BJ (cell line): Measurements from ENCODE around the gene LIN7C. TPM values are rescaled to one million over a fixed set of nuclear protein-coding genes. Genes with fewer than 3 reads are reported as not detected.

ENCODE experiments used
- CTCF ChIA-PET: fragments of 350-600 bp; formaldehyde crosslinking; extraction: SDS; loops from one replicate; lab custom pipeline; 2021; ENCODE audit warnings: antibody characterized with exemption, inconsistent platforms; lab: Yijun Ruan, JAX
- POLR2A ChIA-PET: fragments of 300-600 bp; sonication (Branson Sonifier 250); formaldehyde crosslinking; extraction: SDS; loops from one replicate; lab custom pipeline; 2021; ENCODE audit warnings: antibody characterized with exemption; lab: Charles Lee
- DNase-seq: peaks from one replicate; pipeline ENCODE4 v3.0.0-alpha.2; 2011; ENCODE audit warnings: low read depth
- H3K27me3 ChIP-seq: 2 replicates; pipeline ENCODE4 v1.6.0; 2011; ENCODE audit warnings: low read length; ENCODE audit not compliant: control insufficient read depth, insufficient read depth
- H3K36me3 ChIP-seq: 2 replicates; pipeline ENCODE4 v1.5.1; 2011; ENCODE audit warnings: low read length; ENCODE audit not compliant: control insufficient read depth, insufficient read depth
- H3K4me3 ChIP-seq: 2 replicates; pipeline ENCODE4 v1.5.1; 2011; ENCODE audit warnings: low read depth, mild to moderate bottlenecking, control low read depth, low read length
- CTCF ChIP-seq: IDR thresholded peaks from 2 replicates; pipeline ENCODE4 v1.5.1; 2011; ENCODE audit warnings: low read depth, mild to moderate bottlenecking, control low read depth, inconsistent platforms, low read length, moderate library complexity; ENCODE audit not compliant: insufficient read depth
- polyA plus RNA-seq: library from polyadenylated mRNA; depleted of rRNA; stranded (reverse); fragments of >200 nt; gene quantifications from 2 replicates; pipeline ENCODE4 v1.2.3, GENCODE V29; 2011

Gene LIN7C
- polyA plus RNA-seq, 1 experiment, result 5.8 TPM

GRCh38 chr11:27464289-27464696 lies 42.3 kb downstream of the LIN7C start:
- ChIA-PET CTCF (interaction anchor here (1.1 to 1.4 kb wide), 2 partner anchors 10 to 21 kb away, joined by 3 read pairs; no protein-coding TSS in a partner anchor), POLR2A (no interaction called here)
- TF ChIP-seq CTCF, result no peak
- H3K4me3 ChIP-seq, result no peak overlapping the region
- H3K36me3 ChIP-seq, result no peaks in the 10 kb centered on the region
- H3K27me3 ChIP-seq, result no peaks in the 10 kb centered on the region
- no peak for DNase-seq

- no peak for TF ChIP-seq CTCF
- CTCF ChIA-PET, result no interaction called here
- H3K27me3 ChIP-seq, result no peaks in the 10 kb centered on the region
- POLR2A ChIA-PET, result no interaction called here
- no peak overlapping the region for H3K4me3 ChIP-seq
- no peaks in the 10 kb centered on the region for H3K36me3 ChIP-seq
- no peak for DNase-seq
Measured at GRCh38 chr11:27462543-27462942, 44.0 kb downstream of the LIN7C start.

GRCh38 chr11:27460158-27460978 lies 46.2 kb downstream of the LIN7C start:
- H3K36me3 ChIP-seq, result no peaks in the 10 kb centered on the region
- no peak overlapping the region for H3K4me3 ChIP-seq
- POLR2A ChIA-PET, result no interaction called here
- no peak for DNase-seq
- CTCF ChIA-PET, result interaction anchor here (0.7 to 1.1 kb wide), 2 partner anchors 10 to 25 kb away, joined by 3 read pairs; no protein-coding TSS in a partner anchor
- TF ChIP-seq CTCF, result no peak
- no peaks in the 10 kb centered on the region for H3K27me3 ChIP-seq

GRCh38 chr11:27459191-27459590 lies 47.4 kb downstream of the LIN7C start:
- ChIA-PET CTCF (interaction anchor here (1.1 to 1.2 kb wide), 2 partner anchors 32 to 163 kb away, joined by 3 to 5 read pairs; no protein-coding TSS in a partner anchor), POLR2A (no interaction called here)
- TF ChIP-seq CTCF, result no peak
- no peaks in the 10 kb centered on the region for H3K36me3 ChIP-seq
- no peaks in the 10 kb centered on the region for H3K27me3 ChIP-seq
- no peak for DNase-seq
- no peak overlapping the region for H3K4me3 ChIP-seq

GRCh38 chr11:27458182-27458581 lies 48.4 kb downstream of the LIN7C start:
- no peak for DNase-seq
- Histone ChIP-seq H3K27me3 (no peaks in the 10 kb centered on the region), H3K4me3 (no peak overlapping the region), H3K36me3 (no peaks in the 10 kb centered on the region)
- CTCF ChIA-PET, result interaction anchor here (0.6 kb wide), 1 partner anchor 622 kb away, joined by 3 read pairs; no protein-coding TSS in a partner anchor
- POLR2A ChIA-PET, result no interaction called here
- no peak for TF ChIP-seq CTCF
